HL-60 (cell line): ENCODE results near the gene CYP2C18.
"Not testable (repeated sequence)": the region's sequence is repeated elsewhere in the genome, so short reads cannot be mapped to it uniquely, and the experiment has no call there.

Source experiments
- GABPA ChIP-seq: IDR thresholded peaks from 2 replicates; pipeline ENCODE4 v1.6.1; 2012; ENCODE audit warnings: low read depth
- POLR2AphosphoS5 ChIP-seq: IDR thresholded peaks from 2 replicates; pipeline ENCODE4 v1.6.1; 2012; ENCODE audit warnings: low read depth
- SPI1 ChIP-seq: IDR thresholded peaks from 2 replicates; pipeline ENCODE4 v1.6.1; 2012; ENCODE audit warnings: low read depth, mild to moderate bottlenecking, borderline replicate concordance
- TF ChIP-seq, protein P1 (sequence below): IDR thresholded peaks from one replicate; pipeline ENCODE4 v1.5.1; 2011; ENCODE audit warnings: low read length, control low read depth, inconsistent platforms; ENCODE audit not compliant: insufficient read depth

DNA sequence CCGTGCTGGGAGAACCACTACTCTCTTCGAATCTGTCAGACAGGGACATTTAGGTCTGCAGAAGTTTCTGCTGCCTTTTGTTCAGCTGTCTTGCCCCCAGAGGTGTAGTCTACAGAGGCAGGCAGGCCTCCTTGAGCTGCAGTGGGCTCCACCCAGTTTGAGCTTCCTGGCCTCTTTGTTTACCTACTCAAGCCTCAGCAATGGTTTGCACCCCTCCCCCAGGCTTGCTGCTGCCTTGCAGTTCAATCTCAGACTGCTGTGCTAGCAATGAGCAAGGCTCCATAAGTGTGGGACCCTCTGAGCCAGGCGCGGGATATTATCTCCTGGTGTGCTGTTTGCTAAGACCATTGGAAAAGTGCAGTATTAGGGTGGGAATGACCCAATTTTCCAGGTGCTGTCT, 20.5 kb upstream of the CYP2C18 start:
- TF ChIP-seq, protein P1, sequence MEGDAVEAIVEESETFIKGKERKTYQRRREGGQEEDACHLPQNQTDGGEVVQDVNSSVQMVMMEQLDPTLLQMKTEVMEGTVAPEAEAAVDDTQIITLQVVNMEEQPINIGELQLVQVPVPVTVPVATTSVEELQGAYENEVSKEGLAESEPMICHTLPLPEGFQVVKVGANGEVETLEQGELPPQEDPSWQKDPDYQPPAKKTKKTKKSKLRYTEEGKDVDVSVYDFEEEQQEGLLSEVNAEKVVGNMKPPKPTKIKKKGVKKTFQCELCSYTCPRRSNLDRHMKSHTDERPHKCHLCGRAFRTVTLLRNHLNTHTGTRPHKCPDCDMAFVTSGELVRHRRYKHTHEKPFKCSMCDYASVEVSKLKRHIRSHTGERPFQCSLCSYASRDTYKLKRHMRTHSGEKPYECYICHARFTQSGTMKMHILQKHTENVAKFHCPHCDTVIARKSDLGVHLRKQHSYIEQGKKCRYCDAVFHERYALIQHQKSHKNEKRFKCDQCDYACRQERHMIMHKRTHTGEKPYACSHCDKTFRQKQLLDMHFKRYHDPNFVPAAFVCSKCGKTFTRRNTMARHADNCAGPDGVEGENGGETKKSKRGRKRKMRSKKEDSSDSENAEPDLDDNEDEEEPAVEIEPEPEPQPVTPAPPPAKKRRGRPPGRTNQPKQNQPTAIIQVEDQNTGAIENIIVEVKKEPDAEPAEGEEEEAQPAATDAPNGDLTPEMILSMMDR, result not testable (repeated sequence)
- TF ChIP-seq POLR2AphosphoS5, SPI1, GABPA: not testable (repeated sequence)
